Bronchial epithelial cell (primary cell): ENCODE data around the gene P2RX1. TPM values are rescaled to one million over a fixed set of nuclear protein-coding genes. Genes with fewer than 3 reads are reported as not detected.

ENCODE experiments used
- DNase-seq: peaks from one replicate; pipeline ENCODE4 v3.0.0-alpha.2; 2010; ENCODE audit warnings: low read depth
- FAIRE-seq: peaks from 2 replicates; lab custom pipeline; 2011; peaks lifted over from hg19 to GRCh38; lab: Jason Lieb, UNC
- H3K27me3 ChIP-seq: 2 replicates; pipeline ENCODE4 v1.5.1; 2011; ENCODE audit warnings: low read length; ENCODE audit not compliant: control insufficient read depth, insufficient read depth
- H3K36me3 ChIP-seq: 2 replicates; pipeline ENCODE4 v1.5.1; 2011; ENCODE audit warnings: low read length; ENCODE audit not compliant: control insufficient read depth, insufficient read depth
- H3K4me3 ChIP-seq: 2 replicates; pipeline ENCODE4 v1.5.1; 2011; ENCODE audit warnings: mild to moderate bottlenecking, low read depth, low read length, control low read depth
- total RNA-seq: library from RNA; depleted of rRNA; stranded (reverse); fragments of >200 nt; gene quantifications from 2 replicates; pipeline ENCODE4 v1.2.1, GENCODE V29; 2014
- TF ChIP-seq, protein P1 (sequence below): IDR thresholded peaks from 2 replicates; pipeline ENCODE4 v1.5.1; 2011; ENCODE audit warnings: mild to moderate bottlenecking, moderate library complexity, low read length, control low read depth, inconsistent platforms; ENCODE audit not compliant: insufficient read depth, severe bottlenecking

The P2RX1 gene
- total RNA-seq, 1 donor from 2014 or later: not detected

DNA sequence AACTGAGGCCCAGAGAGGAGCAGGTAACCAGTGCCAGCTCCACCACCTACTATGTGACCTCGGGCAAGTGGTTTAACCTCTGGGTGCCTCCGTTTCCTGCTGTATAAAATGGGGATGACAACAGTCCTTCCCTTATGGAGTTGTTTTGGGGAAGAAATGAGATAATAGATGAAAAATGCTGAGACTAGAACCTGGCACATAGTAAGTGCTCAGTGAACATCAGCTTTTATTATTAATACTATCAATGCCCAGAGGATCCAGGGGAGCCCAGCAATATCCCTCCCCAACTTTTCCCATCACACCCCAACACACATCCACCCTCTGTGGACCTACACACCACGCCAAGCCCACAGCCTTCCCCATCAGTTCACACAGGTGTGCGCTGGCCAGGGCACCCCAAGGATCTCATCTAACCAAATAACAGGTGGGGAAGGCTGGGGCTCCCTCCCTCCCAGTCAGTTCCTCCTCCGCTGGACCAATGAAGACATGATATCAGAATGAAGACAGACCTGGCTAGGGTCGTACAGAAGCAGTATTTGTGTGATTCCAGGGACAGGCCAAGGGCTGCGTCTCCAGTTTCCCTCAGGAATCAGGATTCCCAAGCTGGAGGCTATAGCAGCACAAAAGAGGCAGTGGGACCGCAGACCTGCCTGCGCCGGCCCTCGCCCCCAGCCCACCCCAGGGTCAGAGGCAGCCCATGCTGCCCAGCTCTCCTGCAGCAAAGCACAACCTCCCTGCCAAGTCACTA is 46.1 kb upstream of the P2RX1 start:
- H3K4me3 ChIP-seq: no peak overlapping the region
- H3K36me3 ChIP-seq: no peaks in the 10 kb centered on the region
- TF ChIP-seq, protein P1, sequence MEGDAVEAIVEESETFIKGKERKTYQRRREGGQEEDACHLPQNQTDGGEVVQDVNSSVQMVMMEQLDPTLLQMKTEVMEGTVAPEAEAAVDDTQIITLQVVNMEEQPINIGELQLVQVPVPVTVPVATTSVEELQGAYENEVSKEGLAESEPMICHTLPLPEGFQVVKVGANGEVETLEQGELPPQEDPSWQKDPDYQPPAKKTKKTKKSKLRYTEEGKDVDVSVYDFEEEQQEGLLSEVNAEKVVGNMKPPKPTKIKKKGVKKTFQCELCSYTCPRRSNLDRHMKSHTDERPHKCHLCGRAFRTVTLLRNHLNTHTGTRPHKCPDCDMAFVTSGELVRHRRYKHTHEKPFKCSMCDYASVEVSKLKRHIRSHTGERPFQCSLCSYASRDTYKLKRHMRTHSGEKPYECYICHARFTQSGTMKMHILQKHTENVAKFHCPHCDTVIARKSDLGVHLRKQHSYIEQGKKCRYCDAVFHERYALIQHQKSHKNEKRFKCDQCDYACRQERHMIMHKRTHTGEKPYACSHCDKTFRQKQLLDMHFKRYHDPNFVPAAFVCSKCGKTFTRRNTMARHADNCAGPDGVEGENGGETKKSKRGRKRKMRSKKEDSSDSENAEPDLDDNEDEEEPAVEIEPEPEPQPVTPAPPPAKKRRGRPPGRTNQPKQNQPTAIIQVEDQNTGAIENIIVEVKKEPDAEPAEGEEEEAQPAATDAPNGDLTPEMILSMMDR: no peak
- DNase-seq (no peak), FAIRE-seq (no peak)
- peaks cover 12% of the 10 kb centered on the region for H3K27me3 ChIP-seq

DNA sequence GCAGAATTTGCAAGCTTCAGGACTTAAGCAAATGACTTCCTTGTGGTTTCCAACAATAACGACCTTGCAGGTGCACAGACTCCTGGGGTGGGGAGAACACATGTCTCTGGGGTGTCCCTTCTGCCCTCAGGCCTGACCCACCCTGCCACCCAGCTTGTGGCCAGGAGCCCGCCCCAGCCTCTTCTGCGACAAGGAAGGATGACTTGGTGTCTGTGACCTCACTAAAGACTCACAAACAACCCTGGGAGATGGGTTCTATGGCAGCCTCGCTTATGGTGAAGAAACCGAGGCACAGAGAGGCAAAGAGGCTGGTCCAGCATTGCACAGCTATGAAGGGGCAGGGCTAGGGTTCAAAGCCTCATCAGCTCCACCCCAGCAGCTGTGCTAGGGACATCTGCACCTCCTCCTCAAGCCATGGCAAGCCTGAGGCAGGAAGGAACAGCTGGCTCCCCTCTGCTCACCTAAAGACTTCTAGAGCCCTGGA is 45.3 kb upstream of the P2RX1 start:
- DNase-seq: no peak
- Histone ChIP-seq H3K4me3 (no peak overlapping the region), H3K27me3 (peaks cover 12% of the 10 kb centered on the region), H3K36me3 (no peaks in the 10 kb centered on the region)
- no peak for FAIRE-seq
- TF ChIP-seq, protein P1: no peak

DNA sequence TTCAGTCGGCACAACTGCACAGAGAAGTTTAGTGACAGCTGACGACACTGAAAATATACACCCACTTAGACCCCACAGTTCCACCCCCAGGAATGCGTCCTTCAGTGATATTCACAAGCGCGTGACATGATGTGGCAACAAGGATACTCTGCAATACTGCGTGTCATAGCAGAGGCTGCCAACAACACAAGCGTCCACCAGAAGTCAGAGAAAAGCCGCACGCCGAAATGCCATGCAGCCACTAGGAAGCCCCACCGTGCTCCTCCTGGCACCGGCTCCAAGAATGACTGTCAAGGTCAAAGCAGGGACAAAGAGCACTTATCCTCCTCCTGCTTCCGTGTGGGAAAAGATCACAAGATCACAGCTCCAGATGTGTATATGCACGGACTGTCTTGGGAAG is 44.5 kb upstream of the P2RX1 start:
- Histone ChIP-seq H3K27me3 (peaks cover 12% of the 10 kb centered on the region), H3K4me3 (no peak overlapping the region), H3K36me3 (no peaks in the 10 kb centered on the region)
- DNase-seq: no peak
- FAIRE-seq: peak; percentile 47
- TF ChIP-seq, protein P1: no peak

DNA sequence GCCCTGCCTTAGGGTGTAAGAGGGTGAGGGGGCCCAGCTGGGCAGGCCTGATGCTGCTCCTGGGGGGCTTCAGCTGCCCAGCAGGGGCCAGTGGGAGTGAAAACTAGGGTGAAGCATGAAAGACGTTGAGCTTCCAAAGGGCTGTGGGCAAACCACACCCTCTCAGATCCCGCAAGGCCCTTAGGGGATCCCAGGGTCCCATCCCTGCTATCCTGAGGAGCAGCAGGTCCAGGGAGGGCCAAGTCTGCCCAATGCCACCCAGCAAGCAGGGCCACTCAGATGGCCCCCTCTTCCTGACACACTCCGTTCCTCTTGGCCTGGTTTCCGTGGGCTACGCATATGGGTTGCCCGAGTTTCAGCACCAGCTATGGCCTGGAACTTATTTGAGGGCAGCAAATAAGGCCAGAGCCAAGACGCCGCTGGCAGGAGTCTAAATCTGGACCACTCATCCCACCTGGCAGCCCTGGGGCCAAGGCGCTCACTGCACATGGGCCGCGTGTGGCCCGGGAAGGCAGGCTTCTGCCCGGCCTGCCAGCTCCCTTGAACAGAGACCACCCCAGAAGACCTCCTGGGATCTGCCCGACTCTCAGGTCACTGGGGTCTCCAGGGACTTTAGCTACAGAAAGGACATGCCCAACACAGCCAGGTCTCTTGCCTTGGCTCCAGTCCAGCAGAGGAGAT is 43.8 kb upstream of the P2RX1 start:
- Histone ChIP-seq H3K27me3 (peaks cover 12% of the 10 kb centered on the region), H3K36me3 (no peaks in the 10 kb centered on the region), H3K4me3 (no peak overlapping the region)
- DNase-seq (no peak), FAIRE-seq (no peak)
- TF ChIP-seq, protein P1: no peak

DNA sequence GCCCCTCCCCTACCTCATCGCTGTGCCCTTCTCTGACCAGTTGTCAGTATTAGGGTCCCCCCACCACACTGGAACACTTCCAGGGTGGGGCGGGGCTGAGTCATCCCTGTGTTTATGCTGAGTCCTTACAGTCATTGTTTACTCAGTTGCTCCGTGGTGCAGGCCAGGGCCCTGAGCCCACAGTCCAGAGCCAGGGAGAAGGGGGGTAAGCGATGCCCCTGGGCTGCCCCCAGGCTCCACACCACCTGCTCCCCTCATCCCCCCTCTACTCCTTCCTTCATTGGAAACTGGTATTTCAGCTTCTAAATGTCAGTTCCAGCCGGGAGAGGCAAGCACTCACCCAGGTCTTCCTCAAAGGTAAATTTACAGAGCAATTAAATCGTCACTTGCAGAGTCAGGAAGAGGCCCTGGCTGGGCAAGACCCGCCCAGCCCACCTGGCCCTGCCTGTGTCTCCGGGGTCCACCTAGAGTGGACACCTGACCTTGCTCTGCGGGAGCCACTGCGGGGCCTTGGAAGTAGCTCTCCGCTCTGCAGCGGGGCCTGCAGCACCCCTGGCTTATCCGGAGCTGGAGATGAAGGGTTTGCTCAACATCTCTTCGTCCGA is 43.1 kb upstream of the P2RX1 start:
- no peak for FAIRE-seq
- TF ChIP-seq, protein P1: no peak
- no peaks in the 10 kb centered on the region for H3K36me3 ChIP-seq

More for the DNA sequence above, 43.1 kb upstream of the P2RX1 start:
- DNase-seq: peak; percentile 60
- H3K27me3 ChIP-seq: peaks cover 14% of the 10 kb centered on the region
- H3K4me3 ChIP-seq: no peak overlapping the region
